Liver (tissue), 9 donors: ENCODE results near the gene B4GALNT3. TPM values are rescaled to one million over a fixed set of nuclear protein-coding genes. Genes with fewer than 3 reads are reported as not detected.

Experiments
- DNase-seq: peaks from one replicate; pipeline ENCODE4 v3.0.0-alpha.2; 2017; ENCODE audit warnings: low spot score
- H3K27ac ChIP-seq, 2 donors: one replicate each; pipeline ENCODE4 v1.7.0; 2013; ENCODE audit warnings: inconsistent platforms in 2 of 2, low read length in 2 of 2, control low read depth in 1 of 2, low read depth in 1 of 2, mild to moderate bottlenecking in 1 of 2
- H3K27me3 ChIP-seq, 4 donors: one replicate each; pipeline versions ENCODE4 v1.6.1 to v1.7.0; 2013; ENCODE audit warnings: low read length in 3 of 4, inconsistent platforms in 1 of 4, mild to moderate bottlenecking in 1 of 4, moderate library complexity in 1 of 4; ENCODE audit not compliant: control insufficient read depth in 4 of 4, insufficient read depth in 4 of 4
- H3K36me3 ChIP-seq, 4 donors: one replicate each; pipeline versions ENCODE4 v1.6.1 to v1.7.0; 2013; ENCODE audit warnings: low read length in 3 of 4, mild to moderate bottlenecking in 3 of 4, low read depth in 1 of 4, moderate library complexity in 1 of 4; ENCODE audit not compliant: control insufficient read depth in 4 of 4, insufficient read depth in 3 of 4
- H3K4me1 ChIP-seq, 4 donors: one replicate each; pipeline versions ENCODE4 v1.6.1 to v1.7.0; 2013; ENCODE audit warnings: low read length in 3 of 4, mild to moderate bottlenecking in 3 of 4, moderate library complexity in 1 of 4; ENCODE audit not compliant: control insufficient read depth in 4 of 4, insufficient read depth in 4 of 4
- H3K4me3 ChIP-seq, 3 donors: one replicate each; pipeline versions ENCODE4 v1.6.1 to v1.7.0; 2013; ENCODE audit warnings: low read length in 3 of 3, control low read depth in 1 of 3, low read depth in 1 of 3, mild to moderate bottlenecking in 1 of 3
- H3K9ac ChIP-seq, 2 donors: one replicate each; pipeline ENCODE4 v1.7.0; 2013; ENCODE audit warnings: low read length in 2 of 2, mild to moderate bottlenecking in 2 of 2, moderate library complexity in 2 of 2, control low read depth in 1 of 2, low read depth in 1 of 2
- H3K9me3 ChIP-seq, 4 donors: one replicate each; pipeline versions ENCODE4 v1.6.1 to v1.7.0; 2013; ENCODE audit warnings: low read length in 3 of 4; ENCODE audit not compliant: control insufficient read depth in 4 of 4
- EGR1 ChIP-seq, 2 donors: IDR thresholded peaks; 2 replicates each; pipeline ENCODE4 v1.6.1; 2016 to 2018; ENCODE audit warnings: antibody characterized with exemption in 2 of 2, low read depth in 2 of 2
- FOXA1 ChIP-seq: IDR thresholded peaks from 2 replicates; pipeline ENCODE4 v1.6.1; 2016; ENCODE audit warnings: antibody characterized with exemption
- FOXA2 ChIP-seq: IDR thresholded peaks from 2 replicates; pipeline ENCODE4 v1.6.1; 2016; ENCODE audit warnings: antibody characterized with exemption
- GABPA ChIP-seq, 2 donors: IDR thresholded peaks in 1 of 2; conservative IDR thresholded peaks in 1 of 2; 2 replicates each; pipeline ENCODE4 v1.6.1; 2016; ENCODE audit warnings: antibody characterized with exemption in 2 of 2, mild to moderate bottlenecking in 1 of 2, moderate library complexity in 1 of 2
- HNF4A ChIP-seq, 2 donors: conservative IDR thresholded peaks; 2 replicates each; pipeline ENCODE4 v1.6.1; 2016; ENCODE audit warnings: antibody characterized with exemption in 2 of 2, mild to moderate bottlenecking in 2 of 2
- HNF4G ChIP-seq: IDR thresholded peaks from 2 replicates; pipeline ENCODE4 v1.6.1; 2016; ENCODE audit warnings: antibody characterized with exemption
- JUND ChIP-seq, 2 donors: IDR thresholded peaks; 2 replicates each; pipeline ENCODE4 v1.6.1; 2016; ENCODE audit warnings: antibody characterized with exemption in 2 of 2
- NR2F2 ChIP-seq: IDR thresholded peaks from 2 replicates; pipeline ENCODE4 v1.6.1; 2016; ENCODE audit warnings: antibody characterized with exemption
- RAD21 ChIP-seq, 2 donors: IDR thresholded peaks; 2 replicates each; pipeline ENCODE4 v1.6.1; 2016; ENCODE audit warnings: antibody characterized with exemption in 2 of 2, mild to moderate bottlenecking in 2 of 2
- RXRA ChIP-seq, 2 donors: IDR thresholded peaks; 2 replicates each; pipeline ENCODE4 v1.6.1; 2017 to 2018; ENCODE audit warnings: antibody characterized with exemption in 2 of 2, mild to moderate bottlenecking in 1 of 2
- SP1 ChIP-seq: IDR thresholded peaks from 2 replicates; pipeline ENCODE4 v1.6.1; 2018; ENCODE audit warnings: antibody characterized with exemption, mild to moderate bottlenecking
- TAF1 ChIP-seq: conservative IDR thresholded peaks from 2 replicates; pipeline ENCODE4 v1.6.1; 2016; ENCODE audit warnings: antibody characterized with exemption, mild to moderate bottlenecking
- YY1 ChIP-seq: IDR thresholded peaks from 2 replicates; pipeline ENCODE4 v1.6.1; 2016; ENCODE audit warnings: antibody characterized with exemption, mild to moderate bottlenecking
- WGBS: extraction: QIAGEN DNeasy Blood & Tissue Kit; methylation state at CpG from one replicate; pipeline ENCODE4 v1.1.7; 2013; 5-methylcytosine and 5-hydroxymethylcytosine counted together
- polyA plus RNA-seq, 2 donors: library from polyadenylated mRNA; stranded (reverse) in 1 of 2; unstranded in 1 of 2; fragments of 200-250 nt in 1 of 2; fragments of >200 nt in 1 of 2; fragmentation: Nextera tagmentation in 1 of 2; extraction: Ambion mirVana in 1 of 2; gene quantifications; one replicate each; pipeline versions ENCODE4 v1.2.1 to v1.2.3, GENCODE V29; 2013 to 2015
- total RNA-seq, 2 donors: library from RNA; depleted of rRNA; stranded (reverse); fragments of >200 nt; gene quantifications; one replicate each; pipeline ENCODE4 v1.2.3, GENCODE V29; 2014
- TF ChIP-seq, protein P1 (sequence below): IDR thresholded peaks from 2 replicates; pipeline ENCODE4 v1.6.1; 2016; ENCODE audit warnings: antibody characterized with exemption, mild to moderate bottlenecking
- TF ChIP-seq, protein P2 (sequence below): IDR thresholded peaks from 2 replicates; pipeline ENCODE4 v1.6.1; 2016; ENCODE audit warnings: antibody characterized with exemption
- TF ChIP-seq, protein P3 (sequence below): IDR thresholded peaks from 2 replicates; pipeline ENCODE4 v1.6.1; 2016; ENCODE audit warnings: antibody characterized with exemption
- TF ChIP-seq, protein P4 (sequence below): fragments of 150-350 bp; IDR thresholded peaks from 2 replicates; pipeline ENCODE4 v1.5.1; 2017; ENCODE audit warnings: improper control_type of control experiment, low read depth, low read length; ENCODE audit not compliant: missing input control
- donor health status: healthy.
- donor health status: healthy.
- donor health status: healthy.
- donor health status: healthy.
- donor health status: healthy.

Gene B4GALNT3
- total and polyA plus RNA-seq, 4 donors: 0.09 to 0.25 (median 0.14) TPM; not detected in 1

DNA sequence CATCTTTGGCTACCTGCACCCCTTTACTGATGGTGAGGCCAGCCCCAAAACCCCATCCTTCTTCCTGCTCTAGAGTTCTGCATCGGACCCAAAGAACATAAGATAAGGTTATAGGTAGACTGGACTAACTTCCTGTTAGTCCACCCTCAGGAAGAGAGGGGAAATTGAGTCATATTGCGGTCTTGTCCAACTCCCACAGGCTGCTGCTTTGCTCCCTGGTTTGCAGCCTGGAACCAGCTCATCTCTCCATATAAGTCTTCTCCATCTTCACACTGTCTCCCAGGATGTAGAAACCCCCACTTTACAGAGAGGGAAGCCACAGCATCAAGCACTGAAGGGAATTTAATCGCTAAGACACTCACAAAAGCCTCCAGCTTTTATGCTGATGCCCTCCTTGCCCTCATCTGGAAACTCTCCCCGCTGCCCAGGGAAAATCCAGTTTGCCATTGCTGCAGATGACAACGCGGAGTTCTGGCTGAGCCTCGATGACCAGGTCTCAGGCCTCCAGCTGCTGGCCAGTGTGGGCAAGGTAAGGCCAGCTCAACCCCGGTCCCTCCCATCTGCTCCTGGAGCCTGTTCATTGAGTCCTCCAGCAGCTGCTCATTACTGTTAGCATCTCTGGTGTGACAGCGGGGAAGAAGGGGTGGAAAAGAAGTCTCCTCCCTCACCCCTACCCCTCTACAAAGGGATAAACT lies 85.3 kb downstream of the B4GALNT3 start:
- Histone ChIP-seq H3K27me3 (no peaks in the 10 kb centered on the region), H3K9ac (no peak overlapping the region), H3K36me3 (no peaks in the 10 kb centered on the region), H3K27ac (no peak overlapping the region), H3K9me3 (no peaks in the 10 kb centered on the region), H3K4me1 (peaks cover 0 to 6% (median 3%) of the 10 kb centered on the region in 4 donors), H3K4me3 (no peak overlapping the region)
- no peak for TF ChIP-seq NR2F2
- TF ChIP-seq, protein P1, sequence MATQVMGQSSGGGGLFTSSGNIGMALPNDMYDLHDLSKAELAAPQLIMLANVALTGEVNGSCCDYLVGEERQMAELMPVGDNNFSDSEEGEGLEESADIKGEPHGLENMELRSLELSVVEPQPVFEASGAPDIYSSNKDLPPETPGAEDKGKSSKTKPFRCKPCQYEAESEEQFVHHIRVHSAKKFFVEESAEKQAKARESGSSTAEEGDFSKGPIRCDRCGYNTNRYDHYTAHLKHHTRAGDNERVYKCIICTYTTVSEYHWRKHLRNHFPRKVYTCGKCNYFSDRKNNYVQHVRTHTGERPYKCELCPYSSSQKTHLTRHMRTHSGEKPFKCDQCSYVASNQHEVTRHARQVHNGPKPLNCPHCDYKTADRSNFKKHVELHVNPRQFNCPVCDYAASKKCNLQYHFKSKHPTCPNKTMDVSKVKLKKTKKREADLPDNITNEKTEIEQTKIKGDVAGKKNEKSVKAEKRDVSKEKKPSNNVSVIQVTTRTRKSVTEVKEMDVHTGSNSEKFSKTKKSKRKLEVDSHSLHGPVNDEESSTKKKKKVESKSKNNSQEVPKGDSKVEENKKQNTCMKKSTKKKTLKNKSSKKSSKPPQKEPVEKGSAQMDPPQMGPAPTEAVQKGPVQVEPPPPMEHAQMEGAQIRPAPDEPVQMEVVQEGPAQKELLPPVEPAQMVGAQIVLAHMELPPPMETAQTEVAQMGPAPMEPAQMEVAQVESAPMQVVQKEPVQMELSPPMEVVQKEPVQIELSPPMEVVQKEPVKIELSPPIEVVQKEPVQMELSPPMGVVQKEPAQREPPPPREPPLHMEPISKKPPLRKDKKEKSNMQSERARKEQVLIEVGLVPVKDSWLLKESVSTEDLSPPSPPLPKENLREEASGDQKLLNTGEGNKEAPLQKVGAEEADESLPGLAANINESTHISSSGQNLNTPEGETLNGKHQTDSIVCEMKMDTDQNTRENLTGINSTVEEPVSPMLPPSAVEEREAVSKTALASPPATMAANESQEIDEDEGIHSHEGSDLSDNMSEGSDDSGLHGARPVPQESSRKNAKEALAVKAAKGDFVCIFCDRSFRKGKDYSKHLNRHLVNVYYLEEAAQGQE: no peak
- TF ChIP-seq HNF4G: no peak
- TF ChIP-seq GABPA (IDR thresholded peaks at IDR 0.05 in 1 of 2, conservative IDR thresholded peaks at IDR 0.05 in 1 of 2): no peak
- TF ChIP-seq, protein P2, sequence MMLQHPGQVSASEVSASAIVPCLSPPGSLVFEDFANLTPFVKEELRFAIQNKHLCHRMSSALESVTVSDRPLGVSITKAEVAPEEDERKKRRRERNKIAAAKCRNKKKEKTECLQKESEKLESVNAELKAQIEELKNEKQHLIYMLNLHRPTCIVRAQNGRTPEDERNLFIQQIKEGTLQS: no peak
- no peak for TF ChIP-seq HNF4A (conservative IDR thresholded peaks at IDR 0.05)
- no peak for TF ChIP-seq JUND (IDR thresholded peaks at IDR 0.05)
- TF ChIP-seq RAD21 (IDR thresholded peaks at IDR 0.05): no peak
- TF ChIP-seq YY1: no peak
- TF ChIP-seq, protein P3, sequence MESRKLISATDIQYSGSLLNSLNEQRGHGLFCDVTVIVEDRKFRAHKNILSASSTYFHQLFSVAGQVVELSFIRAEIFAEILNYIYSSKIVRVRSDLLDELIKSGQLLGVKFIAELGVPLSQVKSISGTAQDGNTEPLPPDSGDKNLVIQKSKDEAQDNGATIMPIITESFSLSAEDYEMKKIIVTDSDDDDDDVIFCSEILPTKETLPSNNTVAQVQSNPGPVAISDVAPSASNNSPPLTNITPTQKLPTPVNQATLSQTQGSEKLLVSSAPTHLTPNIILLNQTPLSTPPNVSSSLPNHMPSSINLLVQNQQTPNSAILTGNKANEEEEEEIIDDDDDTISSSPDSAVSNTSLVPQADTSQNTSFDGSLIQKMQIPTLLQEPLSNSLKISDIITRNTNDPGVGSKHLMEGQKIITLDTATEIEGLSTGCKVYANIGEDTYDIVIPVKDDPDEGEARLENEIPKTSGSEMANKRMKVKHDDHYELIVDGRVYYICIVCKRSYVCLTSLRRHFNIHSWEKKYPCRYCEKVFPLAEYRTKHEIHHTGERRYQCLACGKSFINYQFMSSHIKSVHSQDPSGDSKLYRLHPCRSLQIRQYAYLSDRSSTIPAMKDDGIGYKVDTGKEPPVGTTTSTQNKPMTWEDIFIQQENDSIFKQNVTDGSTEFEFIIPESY: no peak
- no peak for TF ChIP-seq EGR1 (IDR thresholded peaks at IDR 0.05; ENCODE audit: low read depth in 2 of 2)
- no peak for TF ChIP-seq RXRA (IDR thresholded peaks at IDR 0.05)
- TF ChIP-seq, protein P4, sequence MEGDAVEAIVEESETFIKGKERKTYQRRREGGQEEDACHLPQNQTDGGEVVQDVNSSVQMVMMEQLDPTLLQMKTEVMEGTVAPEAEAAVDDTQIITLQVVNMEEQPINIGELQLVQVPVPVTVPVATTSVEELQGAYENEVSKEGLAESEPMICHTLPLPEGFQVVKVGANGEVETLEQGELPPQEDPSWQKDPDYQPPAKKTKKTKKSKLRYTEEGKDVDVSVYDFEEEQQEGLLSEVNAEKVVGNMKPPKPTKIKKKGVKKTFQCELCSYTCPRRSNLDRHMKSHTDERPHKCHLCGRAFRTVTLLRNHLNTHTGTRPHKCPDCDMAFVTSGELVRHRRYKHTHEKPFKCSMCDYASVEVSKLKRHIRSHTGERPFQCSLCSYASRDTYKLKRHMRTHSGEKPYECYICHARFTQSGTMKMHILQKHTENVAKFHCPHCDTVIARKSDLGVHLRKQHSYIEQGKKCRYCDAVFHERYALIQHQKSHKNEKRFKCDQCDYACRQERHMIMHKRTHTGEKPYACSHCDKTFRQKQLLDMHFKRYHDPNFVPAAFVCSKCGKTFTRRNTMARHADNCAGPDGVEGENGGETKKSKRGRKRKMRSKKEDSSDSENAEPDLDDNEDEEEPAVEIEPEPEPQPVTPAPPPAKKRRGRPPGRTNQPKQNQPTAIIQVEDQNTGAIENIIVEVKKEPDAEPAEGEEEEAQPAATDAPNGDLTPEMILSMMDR: no peak
- no peak for TF ChIP-seq FOXA2
- TF ChIP-seq TAF1: no peak
- TF ChIP-seq FOXA1: no peak
- TF ChIP-seq SP1: no peak
- 76% methylated on average over 9 of the region's 9 CpGs for WGBS
- no peak for DNase-seq
